T-helper 2 cell (primary cell): Measurements from ENCODE around the gene PRSS33.

Source experiments
- DNase-seq, 5 experiments: peaks; one replicate each; pipeline versions ENCODE4 v3.0.0 to v3.0.0-alpha.2; 2012 to 2022

PRSS33 gene

GRCh38 chr16:2739625-2740430, 47.5 kb downstream of the PRSS33 start:
- DNase-seq, result peak in 1 of 5 experiments; percentile 38

- DNase-seq, result no peak
These were observed 48.7 kb downstream of the PRSS33 start for GRCh38 chr16:2738615-2739014.

- DNase-seq, result no peak
These were observed 49.4 kb downstream of the PRSS33 start for GRCh38 chr16:2737895-2738418.

GRCh38 chr16:2737238-2737605, 50.1 kb downstream of the PRSS33 start:
- no peak for DNase-seq

GRCh38 chr16:2736476-2737237, 50.7 kb downstream of the PRSS33 start:
- no peak for DNase-seq

GRCh38 chr16:2734844-2735515, 52.4 kb downstream of the PRSS33 start:
- peak in 1 of 5 experiments; percentile 38 for DNase-seq
